Peyer's patch (tissue), 4 donors: ENCODE measurements around the gene CD101.

ENCODE experiments used
- CTCF ChIP-seq, 6 experiments: fragments of 450-650 bp in 4 of 6; fragments of 200-600 bp in 2 of 6; sonication (generic) in 1 of 6; IDR thresholded peaks; one replicate each; pipeline ENCODE4 v1.5.1; 2017 to 2019; ENCODE audit warnings: antibody characterized with exemption in 6 of 6, mild to moderate bottlenecking in 3 of 6, moderate library complexity in 1 of 6
- POLR2A ChIP-seq, 2 donors: fragments of 450-650 bp; IDR thresholded peaks; one replicate each; pipeline ENCODE4 v1.5.1; 2017; ENCODE audit warnings: antibody characterized with exemption in 2 of 2, mild to moderate bottlenecking in 2 of 2, moderate library complexity in 2 of 2

GRCh38 chr1:117013309-117013858, 11.8 kb downstream of the CD101 start:
- TF ChIP-seq CTCF (IDR thresholded peaks at IDR 0.05) (no peak), POLR2A (IDR thresholded peaks at IDR 0.05) (no peak)
